ENCODE results near the gene GNAZ. TPM values are rescaled to one million over a fixed set of nuclear protein-coding genes. Genes with fewer than 3 reads are reported as not detected.

Gene GNAZ
- total RNA-seq, 1 donor = 1.1 TPM

- no peak for DNase-seq (ENCODE audit: low read depth in 2 of 3, low spot score in 2 of 3)
Measured at GRCh38 chr22:23042179-23042578, 28.1 kb upstream of the GNAZ start.

- DNase-seq (ENCODE audit: low read depth in 2 of 3, low spot score in 2 of 3) = no peak
Measured at GRCh38 chr22:23044570-23044969, 25.7 kb upstream of the GNAZ start.

- no peak for DNase-seq (ENCODE audit: low read depth in 2 of 3, low spot score in 2 of 3)
Measured at GRCh38 chr22:23045461-23045860, 24.9 kb upstream of the GNAZ start.

- no peak for DNase-seq (ENCODE audit: low read depth in 2 of 3, low spot score in 2 of 3)
Measured at GRCh38 chr22:23047265-23047664, 23.1 kb upstream of the GNAZ start.

- DNase-seq (ENCODE audit: low read depth in 2 of 3, low spot score in 2 of 3) = no peak
Measured at GRCh38 chr22:23047742-23048141, 22.6 kb upstream of the GNAZ start.

GRCh38 chr22:23050546-23050945 is 19.8 kb upstream of the GNAZ start:
- peak in 1 of 3 donors; percentile 46 for DNase-seq (ENCODE audit: low read depth in 2 of 3, low spot score in 2 of 3)

GRCh38 chr22:23053051-23053707 is 17.1 kb upstream of the GNAZ start:
- no peak for DNase-seq (ENCODE audit: low read depth in 2 of 3, low spot score in 2 of 3)

- no peak for DNase-seq (ENCODE audit: low read depth in 2 of 3, low spot score in 2 of 3)
Measured at GRCh38 chr22:23053912-23054530, 16.3 kb upstream of the GNAZ start.

GRCh38 chr22:23054531-23055257 is 15.6 kb upstream of the GNAZ start:
- DNase-seq (ENCODE audit: low read depth in 2 of 3, low spot score in 2 of 3) = no peak

- no peak for DNase-seq (ENCODE audit: low read depth in 2 of 3, low spot score in 2 of 3)
Measured at GRCh38 chr22:23055449-23056179, 14.7 kb upstream of the GNAZ start.

- DNase-seq (ENCODE audit: low read depth in 2 of 3, low spot score in 2 of 3) = no peak
Measured at GRCh38 chr22:23057331-23057730, 13.0 kb upstream of the GNAZ start.

- DNase-seq (ENCODE audit: low read depth in 2 of 3, low spot score in 2 of 3) = no peak
Measured at GRCh38 chr22:23058063-23058462, 12.3 kb upstream of the GNAZ start.

- DNase-seq (ENCODE audit: low read depth in 2 of 3, low spot score in 2 of 3) = no peak
Measured at GRCh38 chr22:23058481-23059283, 11.6 kb upstream of the GNAZ start.

- no peak for DNase-seq (ENCODE audit: low read depth in 2 of 3, low spot score in 2 of 3)
Measured at GRCh38 chr22:23059284-23059948, 10.9 kb upstream of the GNAZ start.

GRCh38 chr22:23060612-23061400 is 9.5 kb upstream of the GNAZ start:
- no peak for DNase-seq (ENCODE audit: low read depth in 2 of 3, low spot score in 2 of 3)

GRCh38 chr22:23061471-23062280 is 8.6 kb upstream of the GNAZ start:
- no peak for DNase-seq (ENCODE audit: low read depth in 2 of 3, low spot score in 2 of 3)

- no peak for DNase-seq (ENCODE audit: low read depth in 2 of 3, low spot score in 2 of 3)
Measured at GRCh38 chr22:23062616-23063538, 7.4 kb upstream of the GNAZ start.
